ENCODE data around the gene MRPL24.

- no peak for TF ChIP-seq ZNF384 (IDR thresholded peaks at IDR 0.05)
- TF ChIP-seq SUZ12 (IDR thresholded peaks at IDR 0.05): no peak
- no peak for TF ChIP-seq BHLHE40 (IDR thresholded peaks at IDR 0.05; ENCODE audit: borderline replicate concordance)
- TF ChIP-seq SP1 (IDR thresholded peaks at IDR 0.05): no peak
- no peak for TF ChIP-seq TARDBP (IDR thresholded peaks at IDR 0.05)
- TF ChIP-seq HDGF (IDR thresholded peaks at IDR 0.05; ENCODE audit: borderline replicate concordance): no peak
- TF ChIP-seq ARNT (IDR thresholded peaks at IDR 0.05): no peak
- TF ChIP-seq PKNOX1 (IDR thresholded peaks at IDR 0.05): no peak
- TF ChIP-seq FOXA1 (IDR thresholded peaks at IDR 0.05): no peak
- TF ChIP-seq NFRKB (IDR thresholded peaks at IDR 0.05): no peak
- no peak for TF ChIP-seq CTBP1 (IDR thresholded peaks at IDR 0.05; ENCODE audit: borderline replicate concordance)
These were observed 33.3 kb downstream of the MRPL24 start for GRCh38 chr1:156707417-156708217.
